GM12875 (cell line): ENCODE results near the gene CCSAP.

Experiments used
- H3K4me3 ChIP-seq: one replicate; pipeline ENCODE4 v1.5.1; 2011; ENCODE audit warnings: low read depth, low read length, control low read depth
- CTCF ChIP-seq: IDR thresholded peaks from 2 replicates; pipeline ENCODE4 v1.5.1; 2011; ENCODE audit warnings: low read depth, mild to moderate bottlenecking, control low read depth, inconsistent platforms, low read length, moderate library complexity, borderline replicate concordance; ENCODE audit not compliant: insufficient read depth

Gene CCSAP

GRCh38 chr1:229349463-229350385, 6.9 kb upstream of the CCSAP start:
- no peak for TF ChIP-seq CTCF
- no peak overlapping the region for H3K4me3 ChIP-seq

- TF ChIP-seq CTCF, result no peak
- no peak overlapping the region for H3K4me3 ChIP-seq
Observed at GRCh38 chr1:229347528-229347927, 4.7 kb upstream of the CCSAP start.

GRCh38 chr1:229344937-229345684, 2.3 kb upstream of the CCSAP start:
- TF ChIP-seq CTCF, result no peak
- no peak overlapping the region for H3K4me3 ChIP-seq

- no peak overlapping the region for H3K4me3 ChIP-seq
- no peak for TF ChIP-seq CTCF
Observed at GRCh38 chr1:229344139-229344538, 1.3 kb upstream of the CCSAP start.

- TF ChIP-seq CTCF, result no peak
- peak overlapping the region; percentile 91 for H3K4me3 ChIP-seq
Observed at GRCh38 chr1:229341774-229342655, 832 bp downstream of the CCSAP start.

- H3K4me3 ChIP-seq, result no peak overlapping the region
- TF ChIP-seq CTCF, result no peak
Observed at GRCh38 chr1:229340496-229340895, 2.4 kb downstream of the CCSAP start.
